NCI-H69 (cell line): ENCODE measurements around the gene CCDC178.
"Not testable (repeated sequence)": the region's sequence is repeated elsewhere in the genome, so short reads cannot be mapped to it uniquely, and the experiment has no call there.

Experiments used
- DNase-seq: peaks from one replicate; lab custom pipeline; 2025; lab: John Stamatoyannopoulos, UW

Gene CCDC178

GRCh38 chr18:32983721-32984120 is 456.8 kb downstream of the CCDC178 start:
- DNase-seq: peak; percentile 40

GRCh38 chr18:32980896-32981295 is 459.6 kb downstream of the CCDC178 start:
- DNase-seq: peak; percentile 79

- no peak for DNase-seq
Observed at GRCh38 chr18:32975501-32975900, 465.0 kb downstream of the CCDC178 start.

GRCh38 chr18:32975163-32975436 is 465.4 kb downstream of the CCDC178 start:
- DNase-seq: peak; percentile 63

- peak; percentile 92 for DNase-seq
Observed at GRCh38 chr18:32974421-32975162, 465.9 kb downstream of the CCDC178 start.

- no peak for DNase-seq
Observed at GRCh38 chr18:32968248-32968647, 472.3 kb downstream of the CCDC178 start.

GRCh38 chr18:32966141-32966540 is 474.4 kb downstream of the CCDC178 start:
- DNase-seq: peak; percentile 55

- peak; percentile 70 for DNase-seq
Observed at GRCh38 chr18:32961538-32961937, 479.0 kb downstream of the CCDC178 start.

- DNase-seq: no peak
Observed at GRCh38 chr18:32958746-32959145, 481.8 kb downstream of the CCDC178 start.

- DNase-seq: peak; percentile 69
Observed at GRCh38 chr18:32956591-32957315, 483.8 kb downstream of the CCDC178 start.

- DNase-seq: not testable (repeated sequence)
Observed at GRCh38 chr18:32952318-32952717, 488.2 kb downstream of the CCDC178 start.

- DNase-seq: peak; percentile 98
Observed at GRCh38 chr18:32937597-32937996, 502.9 kb downstream of the CCDC178 start.

GRCh38 chr18:32937066-32937465 is 503.5 kb downstream of the CCDC178 start:
- DNase-seq: peak; percentile 97

- DNase-seq: peak; percentile 77
Observed at GRCh38 chr18:32934201-32934600, 506.3 kb downstream of the CCDC178 start.

- peak; percentile 94 for DNase-seq
Observed at GRCh38 chr18:32930695-32931301, 509.7 kb downstream of the CCDC178 start.

- DNase-seq: no peak
Observed at GRCh38 chr18:32929213-32929612, 511.3 kb downstream of the CCDC178 start.

- peak; percentile 84 for DNase-seq
Observed at GRCh38 chr18:32922951-32923430, 517.5 kb downstream of the CCDC178 start.

GRCh38 chr18:32920796-32921787 is 519.4 kb downstream of the CCDC178 start:
- DNase-seq: peak; percentile 78

GRCh38 chr18:32919799-32920198 is 520.7 kb downstream of the CCDC178 start:
- DNase-seq: peak; percentile 99

GRCh38 chr18:32918692-32919250 is 521.8 kb downstream of the CCDC178 start:
- no peak for DNase-seq

GRCh38 chr18:32915516-32915915 is 525.0 kb downstream of the CCDC178 start:
- peak; percentile 79 for DNase-seq
